ENCODE data around the gene SMC3. TPM values are rescaled to one million over a fixed set of nuclear protein-coding genes. Genes with fewer than 3 reads are reported as not detected.
A peak's percentile ranks its signal among the peaks of the same experiment; 100 is the strongest.

The SMC3 gene
- total and polyA plus RNA-seq, 12 donors: 10.0 to 38.8 (median 21.5) TPM

DNA sequence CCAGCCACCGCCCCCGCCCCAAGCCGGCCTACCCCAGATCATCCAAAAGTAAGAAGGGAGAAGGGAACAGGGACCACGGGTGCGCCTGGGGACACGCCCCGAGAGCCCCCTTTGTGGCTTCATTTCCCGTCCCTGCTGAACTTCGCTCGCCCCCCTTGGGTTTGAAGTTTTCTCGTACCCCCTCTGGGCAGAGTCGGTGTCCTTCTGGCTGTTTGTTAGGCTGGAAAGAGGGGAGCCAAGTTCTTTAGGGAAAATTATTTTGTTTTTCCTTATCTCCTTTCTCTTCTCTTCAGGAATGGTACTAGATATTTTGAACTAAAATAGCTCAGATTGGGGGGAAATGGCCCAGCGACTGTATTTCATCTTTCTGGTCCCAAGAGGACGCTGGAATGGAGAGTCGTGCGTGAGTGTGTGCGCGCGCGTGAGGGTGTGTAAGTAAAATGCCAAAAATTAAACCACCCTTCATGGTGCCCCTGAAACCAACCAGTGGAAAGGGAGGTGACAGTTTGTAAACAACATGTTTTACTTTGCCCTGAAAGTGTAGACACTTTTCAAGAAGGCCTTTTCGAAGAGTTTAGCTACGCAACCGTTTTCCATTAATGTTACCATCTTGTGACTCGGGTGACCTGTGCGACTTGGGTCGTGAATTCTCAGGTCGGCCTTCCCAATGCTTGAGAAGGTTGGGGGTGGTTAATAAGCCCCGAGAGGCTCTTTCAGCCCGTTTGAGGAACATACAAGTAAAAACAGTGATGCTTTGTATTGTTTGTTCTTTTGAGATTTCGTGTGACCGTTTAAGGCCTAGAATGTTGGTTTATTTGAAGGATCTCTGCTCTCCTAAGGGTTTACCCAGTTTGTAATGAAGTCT, 77.3 kb downstream of the SMC3 start:
- intact Hi-C loops (cut with DNase I): no loop called here
- Histone ChIP-seq H3K27me3 (peaks cover 74% of the 10 kb centered on the region), H3K4me3 (peak overlapping the region in 1 of 4 donors; percentile 58), H3K27ac (no peak overlapping the region), H3K9me3 (replicated peaks in 1 of 3) (no peaks in the 10 kb centered on the region), H3K4me1 (replicated peaks in 1 of 2) (peaks cover 12 to 16% of the 10 kb centered on the region in 2 donors), H3K36me3 (replicated peaks in 1 of 2) (no peaks in the 10 kb centered on the region)
- TF ChIP-seq, protein P1, sequence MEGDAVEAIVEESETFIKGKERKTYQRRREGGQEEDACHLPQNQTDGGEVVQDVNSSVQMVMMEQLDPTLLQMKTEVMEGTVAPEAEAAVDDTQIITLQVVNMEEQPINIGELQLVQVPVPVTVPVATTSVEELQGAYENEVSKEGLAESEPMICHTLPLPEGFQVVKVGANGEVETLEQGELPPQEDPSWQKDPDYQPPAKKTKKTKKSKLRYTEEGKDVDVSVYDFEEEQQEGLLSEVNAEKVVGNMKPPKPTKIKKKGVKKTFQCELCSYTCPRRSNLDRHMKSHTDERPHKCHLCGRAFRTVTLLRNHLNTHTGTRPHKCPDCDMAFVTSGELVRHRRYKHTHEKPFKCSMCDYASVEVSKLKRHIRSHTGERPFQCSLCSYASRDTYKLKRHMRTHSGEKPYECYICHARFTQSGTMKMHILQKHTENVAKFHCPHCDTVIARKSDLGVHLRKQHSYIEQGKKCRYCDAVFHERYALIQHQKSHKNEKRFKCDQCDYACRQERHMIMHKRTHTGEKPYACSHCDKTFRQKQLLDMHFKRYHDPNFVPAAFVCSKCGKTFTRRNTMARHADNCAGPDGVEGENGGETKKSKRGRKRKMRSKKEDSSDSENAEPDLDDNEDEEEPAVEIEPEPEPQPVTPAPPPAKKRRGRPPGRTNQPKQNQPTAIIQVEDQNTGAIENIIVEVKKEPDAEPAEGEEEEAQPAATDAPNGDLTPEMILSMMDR (IDR thresholded peaks at IDR 0.05): no peak
- no peak for TF ChIP-seq POLR2A (IDR thresholded peaks at IDR 0.05)
- DNase-seq: no peak
- WGBS, 4 donors: 32 to 48% (median 38%) methylated on average over 24 to 31 of the region's 31 CpGs

GRCh38 chr10:110646417-110647135, 79.1 kb downstream of the SMC3 start:
- Histone ChIP-seq H3K27ac (no peak overlapping the region), H3K4me1 (replicated peaks in 1 of 2) (peaks cover 12 to 16% of the 10 kb centered on the region in 2 donors), H3K4me3 (no peak overlapping the region), H3K9me3 (replicated peaks in 1 of 3) (no peaks in the 10 kb centered on the region), H3K27me3 (peaks cover 81% of the 10 kb centered on the region), H3K36me3 (replicated peaks in 1 of 2) (no peaks in the 10 kb centered on the region)
- TF ChIP-seq POLR2A (IDR thresholded peaks at IDR 0.05): no peak
- TF ChIP-seq, protein P1 (IDR thresholded peaks at IDR 0.05): no peak
- intact Hi-C loops (cut with DNase I): no loop called here
- 72 to 77% (median 76%) methylated on average over 13 of the region's 13 CpGs for WGBS, 4 donors
- DNase-seq: no peak

- H3K36me3 ChIP-seq (replicated peaks in 1 of 2): no peaks in the 10 kb centered on the region
- WGBS, 4 donors: 77 to 84% (median 82%) methylated on average over 3 of the region's 3 CpGs
- H3K4me3 ChIP-seq: no peak overlapping the region
- TF ChIP-seq, protein P1 (IDR thresholded peaks at IDR 0.05): no peak
- no peak for TF ChIP-seq POLR2A (IDR thresholded peaks at IDR 0.05)
- peaks cover 12 to 16% of the 10 kb centered on the region in 2 donors for H3K4me1 ChIP-seq (replicated peaks in 1 of 2)
- no peak overlapping the region for H3K27ac ChIP-seq
- H3K9me3 ChIP-seq (replicated peaks in 1 of 3): no peaks in the 10 kb centered on the region
- intact Hi-C loops (cut with DNase I): no loop called here
- no peak for DNase-seq
- peaks cover 78% of the 10 kb centered on the region for H3K27me3 ChIP-seq
These were observed 79.6 kb downstream of the SMC3 start for GRCh38 chr10:110647136-110647430.

- intact Hi-C loops (cut with DNase I): no loop called here
- H3K4me1 ChIP-seq (replicated peaks in 1 of 2): peaks cover 7 to 9% of the 10 kb centered on the region in 2 donors
- H3K27ac ChIP-seq: no peak overlapping the region
- TF ChIP-seq POLR2A (IDR thresholded peaks at IDR 0.05): no peak
- TF ChIP-seq, protein P1 (IDR thresholded peaks at IDR 0.05): no peak
- H3K4me3 ChIP-seq: no peak overlapping the region
- H3K36me3 ChIP-seq (replicated peaks in 1 of 2): no peaks in the 10 kb centered on the region
- 84 to 94% (median 89%) methylated on average over 3 of the region's 3 CpGs for whole genome bisulfite sequencing, 4 donors
- no peak for DNase-seq
- no peaks in the 10 kb centered on the region for H3K9me3 ChIP-seq (replicated peaks in 1 of 3)
- H3K27me3 ChIP-seq: peaks cover 62% of the 10 kb centered on the region
These were observed 81.3 kb downstream of the SMC3 start for GRCh38 chr10:110648692-110649346.
